COR-L47 (cell line): ENCODE data around the gene BHLHE23.

Experiments
- DNase-seq: peaks from one replicate; lab custom pipeline; 2025; lab: John Stamatoyannopoulos, UW

The BHLHE23 gene

DNA sequence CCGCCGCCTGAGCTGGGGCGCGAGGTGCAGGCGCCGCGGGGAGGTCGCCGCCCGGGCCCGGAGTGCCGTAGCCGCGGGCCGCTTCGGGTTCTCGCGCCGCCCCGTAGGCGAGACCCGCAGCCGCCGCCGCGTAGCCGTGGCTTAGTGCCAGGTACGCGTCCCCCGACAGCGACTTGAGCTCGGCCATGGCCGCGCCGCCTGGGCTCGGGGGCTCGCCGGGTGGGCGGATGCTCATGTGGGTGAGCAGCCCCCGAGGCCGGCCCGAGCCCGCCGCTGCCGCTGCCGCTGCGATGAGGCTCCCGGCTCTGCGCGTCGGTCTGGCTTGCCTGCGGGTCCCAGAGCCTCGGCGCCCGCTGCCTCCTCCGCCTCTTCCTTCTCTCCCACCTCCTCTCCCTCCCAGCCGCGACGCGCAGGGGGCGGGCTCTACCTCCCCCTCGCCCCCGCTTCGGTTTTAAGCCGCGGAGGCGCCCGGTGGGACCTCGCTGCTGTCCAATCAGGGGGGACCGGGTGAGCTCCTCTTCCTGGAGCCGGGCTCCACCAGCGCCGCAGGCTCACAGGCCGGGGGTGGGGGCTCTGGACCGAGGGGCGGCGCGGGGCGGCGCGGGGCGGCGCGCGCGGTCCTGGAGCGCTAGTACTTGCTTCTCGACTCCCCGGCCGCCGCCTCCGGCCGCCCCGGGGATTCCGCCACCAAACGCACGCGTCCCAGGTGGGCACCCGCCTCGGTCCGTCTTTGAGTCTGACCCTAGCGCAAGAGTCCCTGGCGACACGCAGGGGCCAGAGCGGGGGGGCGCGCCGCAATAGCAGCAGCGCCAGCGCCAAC is at the start of gene BHLHE23:
Gene BHLHE23, minus strand, starts transcription at position 425 of the 820 bp plus-strand sequence. Its CDS starts 190 bp downstream, at position 235.
- DNase-seq = peak; percentile 30

DNA sequence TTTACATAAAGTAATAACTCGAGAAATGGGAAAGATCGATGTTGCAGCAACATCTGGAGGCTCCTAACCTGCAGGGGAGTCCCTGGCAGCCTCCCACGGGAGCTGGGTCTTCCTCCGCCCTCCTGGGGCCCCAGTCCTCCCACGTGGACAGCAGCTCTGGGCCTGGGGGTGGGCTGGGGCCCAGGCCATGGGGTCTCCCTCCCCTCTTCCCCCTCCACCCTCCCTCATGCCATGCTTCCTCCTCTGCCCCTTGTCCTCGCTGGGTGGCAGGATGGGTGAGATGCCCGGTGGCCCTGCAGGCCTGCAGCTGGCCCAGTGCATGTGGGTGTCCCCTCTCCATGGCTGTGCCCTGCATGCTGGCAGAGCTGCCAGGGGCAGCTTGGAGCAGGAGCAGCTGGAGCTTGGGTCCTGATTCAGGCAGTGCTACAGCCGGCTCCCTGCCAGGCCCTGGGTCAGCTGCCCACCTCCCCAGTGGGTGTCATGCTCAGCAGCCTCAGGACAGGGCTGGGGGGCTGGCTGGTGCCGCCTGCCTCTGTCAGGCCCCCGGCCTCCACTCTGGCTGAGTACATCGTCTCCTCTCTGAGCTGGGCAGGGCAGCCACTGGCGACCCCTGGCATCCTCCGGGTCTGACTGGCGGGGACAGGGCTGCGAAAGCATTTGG is 48.9 kb upstream of the BHLHE23 start:
- no peak for DNase-seq

DNA sequence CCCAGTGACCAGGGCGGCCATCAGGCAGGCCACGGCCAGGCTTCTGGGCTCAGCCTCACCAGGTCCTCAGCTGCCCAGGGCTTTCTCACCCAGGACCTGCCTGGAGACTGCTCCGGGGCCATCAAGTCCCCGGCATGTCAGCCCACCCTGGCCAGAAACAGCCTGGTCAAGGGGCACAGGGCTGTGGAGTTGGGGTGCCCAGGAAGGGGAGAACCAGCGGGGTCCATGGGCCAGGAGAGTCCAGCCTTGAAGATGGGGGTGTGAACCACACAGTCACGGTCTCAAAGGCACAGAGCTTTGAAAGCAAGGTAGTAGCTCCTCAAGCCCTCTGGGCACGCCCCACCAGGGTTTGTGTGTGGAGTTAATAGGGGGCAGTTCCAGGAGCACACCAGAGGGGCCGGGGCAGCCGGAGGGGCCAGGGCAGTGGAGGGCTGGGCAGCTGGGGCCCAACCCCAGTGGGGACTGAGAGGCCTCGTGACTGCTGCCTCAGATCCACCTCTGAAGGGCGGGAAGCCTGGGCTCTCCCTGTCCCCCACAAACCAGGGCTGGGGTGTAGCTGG is 48.0 kb upstream of the BHLHE23 start:
- DNase-seq = no peak

DNA sequence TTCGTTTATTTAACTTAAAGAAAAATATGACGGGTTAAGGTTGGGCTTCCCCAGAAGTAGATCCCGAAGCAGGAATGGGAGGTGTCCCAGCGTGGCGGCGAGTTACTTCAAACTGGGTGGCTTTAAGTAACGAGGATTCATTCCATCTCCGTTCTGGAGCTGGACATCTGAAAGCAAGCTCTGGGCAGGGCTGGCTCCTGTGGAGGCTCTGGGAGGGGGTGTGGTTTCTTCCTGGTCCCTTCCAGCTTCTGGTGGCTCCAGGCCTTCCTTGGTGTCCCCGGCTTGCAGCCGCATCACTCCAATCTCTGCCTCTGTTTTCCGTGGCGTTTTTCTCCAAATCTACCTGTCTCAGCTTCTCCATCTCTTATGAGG is 47.3 kb upstream of the BHLHE23 start:
- no peak for DNase-seq

DNA sequence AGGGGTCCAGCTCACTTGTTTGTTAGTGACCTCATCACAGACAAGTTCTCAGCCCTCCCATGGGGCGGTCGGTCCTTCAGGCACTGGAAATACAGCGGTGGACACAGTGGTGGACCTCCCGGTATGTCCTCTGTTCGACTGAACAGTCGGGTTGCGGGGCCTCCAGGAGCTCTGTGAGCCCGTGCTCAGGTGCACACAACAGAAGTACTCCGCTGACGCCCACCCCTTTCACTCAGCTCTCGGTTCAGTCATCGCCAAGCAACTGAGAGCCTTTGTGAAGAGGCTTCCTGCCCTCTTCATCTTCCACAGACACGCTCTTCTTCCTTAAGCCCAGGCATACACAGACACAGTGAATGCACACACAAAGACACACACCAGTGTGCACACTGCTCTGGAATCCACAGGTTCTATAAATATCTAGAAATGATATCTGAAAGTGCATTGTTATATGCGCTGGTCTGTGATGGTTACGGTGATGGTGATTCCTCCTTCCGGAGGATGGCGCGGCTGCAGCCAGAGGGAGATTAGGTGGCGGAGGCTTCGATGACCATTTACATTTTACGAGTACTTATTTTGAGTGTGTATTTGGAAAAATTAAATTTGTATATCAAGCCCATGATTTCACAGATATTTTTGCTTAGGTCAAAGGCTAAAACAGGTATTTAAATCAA is 46.8 kb upstream of the BHLHE23 start:
- no peak for DNase-seq

DNA sequence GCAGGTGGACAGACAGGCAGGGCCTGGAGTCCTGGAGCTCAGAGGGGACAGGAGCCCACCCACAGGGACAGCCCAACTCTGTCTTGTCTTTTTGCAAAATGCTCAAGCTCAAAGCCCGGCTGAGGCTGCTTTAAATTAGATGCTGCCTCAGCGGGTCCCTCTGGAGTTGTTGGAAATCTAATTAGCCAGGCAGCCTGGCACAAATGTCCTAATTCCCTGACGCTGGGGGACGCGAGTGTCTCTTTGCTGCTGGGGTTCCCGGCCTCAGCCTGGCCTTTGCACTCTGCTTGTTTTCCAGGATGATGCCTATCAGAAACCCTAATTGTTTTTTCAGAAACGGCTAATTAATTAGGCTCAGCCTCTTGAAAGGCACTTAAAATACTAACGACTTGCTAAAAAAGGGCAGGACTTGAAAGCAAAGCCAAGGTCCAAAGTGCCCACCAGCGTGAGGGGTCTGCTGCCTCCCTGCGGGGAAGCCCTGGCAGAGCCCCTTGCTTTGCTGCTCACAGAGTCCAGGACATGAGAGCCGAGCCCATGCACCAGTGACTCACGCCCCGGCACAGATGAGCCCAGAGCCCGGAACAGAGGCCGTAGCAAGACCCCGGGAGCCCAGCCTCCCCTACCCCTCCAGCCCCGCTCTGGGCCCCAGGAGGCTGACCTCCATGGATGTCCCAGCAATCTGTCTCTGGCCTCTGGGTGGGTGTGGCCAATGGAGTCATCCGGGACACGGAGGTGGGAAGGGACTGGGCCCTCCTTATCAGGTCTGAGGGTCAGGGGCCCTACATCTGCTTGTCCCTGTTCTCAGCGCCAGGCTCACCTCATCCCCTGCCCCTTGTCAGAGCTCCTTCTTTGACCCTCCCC is 46.0 kb upstream of the BHLHE23 start:
- DNase-seq = no peak

DNA sequence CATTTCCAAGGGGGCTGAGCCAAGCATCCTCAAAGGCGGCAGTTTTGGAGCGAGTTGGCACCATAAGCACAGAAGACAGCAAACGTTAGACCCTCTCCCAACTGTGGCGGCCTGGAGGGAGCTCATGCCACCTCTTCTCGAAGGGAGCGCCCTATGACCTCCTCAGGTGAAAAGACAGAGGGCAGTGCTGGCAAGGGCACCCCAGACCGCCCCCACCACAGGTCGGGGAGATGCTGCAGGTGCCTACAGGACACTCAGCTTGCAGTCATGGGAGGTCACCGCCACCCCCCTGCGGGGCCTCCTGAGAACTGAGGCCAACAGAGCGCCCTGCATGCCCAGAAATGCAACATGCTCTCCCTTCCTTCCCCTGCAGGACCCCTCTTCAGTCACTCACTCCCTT is 45.1 kb upstream of the BHLHE23 start:
- no peak for DNase-seq

DNA sequence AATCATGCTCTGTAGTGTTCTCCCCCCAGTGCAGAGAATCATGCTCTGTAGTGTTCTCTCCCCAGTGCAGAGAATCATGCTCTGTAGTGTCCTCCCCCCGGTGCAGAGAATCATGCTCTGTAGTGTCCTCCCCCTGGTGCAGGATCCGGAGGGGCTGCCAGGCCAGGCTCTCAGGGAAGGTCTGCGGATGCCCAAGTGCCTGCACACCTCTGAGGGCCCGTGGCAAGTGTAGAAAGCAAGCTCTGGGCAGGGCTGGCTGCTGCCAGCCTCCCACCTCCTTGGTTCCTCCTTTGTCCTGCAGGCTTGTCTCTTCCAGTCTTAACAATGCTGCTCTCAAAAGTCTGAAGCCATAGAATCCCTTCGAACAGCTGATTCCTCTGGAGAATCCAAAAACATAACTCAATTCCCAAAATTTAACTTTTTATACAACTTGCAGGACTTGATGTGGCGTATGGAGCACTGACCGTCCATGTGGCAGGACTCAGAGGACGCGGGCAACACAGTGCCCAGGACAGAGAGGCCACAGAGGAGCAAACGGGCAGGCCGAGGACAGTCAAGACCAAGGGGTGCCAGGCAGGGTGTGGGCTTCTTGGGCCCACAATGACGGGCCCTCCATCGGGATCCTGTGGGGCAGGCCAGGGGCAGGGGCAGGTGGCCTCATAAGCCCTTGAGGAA is 44.6 kb upstream of the BHLHE23 start:
- no peak for DNase-seq

DNA sequence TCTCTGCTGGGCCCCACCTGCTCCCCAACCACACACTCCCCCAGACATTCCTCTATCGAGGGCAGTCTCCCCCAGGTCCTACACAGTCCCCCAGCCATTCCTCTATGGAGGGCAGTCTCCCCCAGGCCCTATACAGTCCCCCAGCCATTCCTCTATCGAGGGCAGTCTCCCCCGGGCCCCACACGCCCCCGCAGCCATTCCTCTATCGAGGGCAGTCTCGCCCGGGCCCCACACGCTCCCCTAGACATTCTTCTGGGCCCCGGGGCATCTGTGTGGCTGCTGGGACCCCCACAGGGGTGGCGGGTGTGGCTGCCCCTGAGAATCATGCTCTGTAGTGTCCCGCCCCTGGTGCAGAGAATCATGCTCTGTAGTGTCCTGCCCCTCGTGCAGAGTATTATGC is 43.6 kb upstream of the BHLHE23 start:
- DNase-seq = no peak

DNA sequence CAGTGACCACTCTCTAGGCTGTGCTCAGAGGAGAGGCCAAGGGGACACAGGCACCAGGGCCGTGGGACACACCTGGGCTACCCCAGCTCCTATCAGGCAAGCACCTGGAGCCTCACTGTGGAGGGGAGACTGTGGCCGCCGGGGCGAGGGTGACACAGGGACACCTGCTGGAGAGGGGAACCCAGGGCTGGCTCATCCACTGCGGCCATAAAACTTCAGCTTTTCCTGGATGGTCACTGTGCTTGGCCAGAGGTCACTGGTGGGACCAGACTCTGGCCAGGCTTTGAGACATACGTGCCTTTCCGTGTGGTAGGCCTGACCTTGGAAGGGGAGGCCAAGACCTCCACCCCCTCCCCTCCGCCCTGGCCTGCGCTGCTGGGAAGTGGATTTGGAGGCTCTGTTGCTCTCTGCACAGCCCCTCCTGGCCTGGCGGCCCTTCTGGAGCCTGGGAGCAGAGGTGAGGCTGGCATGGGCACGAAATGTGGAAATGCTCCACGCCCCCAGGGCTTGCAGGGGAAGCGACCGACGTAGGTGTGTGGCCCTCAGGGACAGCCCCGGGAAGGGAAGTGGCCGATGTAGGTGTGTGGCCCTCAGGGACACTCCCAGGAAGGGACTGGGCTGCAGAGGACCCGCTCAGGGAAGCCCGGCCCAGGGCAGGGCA is 42.9 kb upstream of the BHLHE23 start:
- DNase-seq = no peak

DNA sequence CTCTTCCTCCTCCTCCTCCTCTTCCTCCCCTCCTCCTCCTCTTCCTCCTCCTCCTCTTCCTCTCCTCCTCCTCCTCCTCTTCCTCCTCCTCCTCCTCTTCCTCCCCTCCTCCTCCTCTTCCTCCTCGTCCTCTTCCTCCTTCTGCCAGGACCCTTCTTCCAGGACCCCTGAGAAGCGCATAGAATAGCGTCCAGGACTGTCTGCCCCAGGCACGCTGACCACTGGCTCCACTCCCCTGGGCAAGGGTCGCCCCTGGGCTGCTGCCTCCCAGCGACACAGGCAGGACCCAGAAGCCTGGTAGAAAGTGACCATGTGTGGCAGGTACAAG is 42.4 kb upstream of the BHLHE23 start:
- DNase-seq = no peak

DNA sequence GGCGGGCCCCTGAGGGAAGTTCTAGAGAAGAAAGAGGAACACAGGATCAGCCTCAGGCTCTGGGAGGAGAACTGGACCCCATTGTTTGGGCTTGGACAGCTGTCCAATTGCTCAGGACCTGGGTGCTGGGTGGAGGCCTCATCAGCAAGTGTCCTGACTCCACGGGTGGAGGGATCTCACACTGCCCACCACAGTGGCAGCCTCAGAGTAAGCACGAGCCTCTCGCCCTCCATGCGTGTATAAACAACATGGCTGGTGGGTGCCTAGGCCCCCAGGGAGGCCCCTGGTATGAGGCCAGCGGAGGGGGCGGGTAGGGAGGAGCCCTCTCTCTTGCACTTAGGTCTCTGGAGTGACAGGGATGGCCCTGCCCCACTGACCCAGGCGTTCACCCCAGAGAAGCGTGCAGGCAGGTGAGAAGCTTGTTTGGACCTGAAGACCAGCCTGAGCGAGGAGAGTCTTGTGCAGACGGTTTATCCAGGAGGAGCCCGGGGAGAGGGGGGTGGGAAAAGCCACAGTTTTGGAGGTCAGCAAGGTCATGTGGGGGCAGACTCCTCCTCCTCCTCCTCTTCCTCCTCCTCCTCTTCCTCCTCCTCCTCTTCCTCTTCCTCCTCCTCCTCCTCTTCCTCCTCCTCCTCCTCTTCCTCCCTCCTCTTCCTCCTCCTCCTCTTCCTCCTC is 41.9 kb upstream of the BHLHE23 start:
- DNase-seq = no peak

DNA sequence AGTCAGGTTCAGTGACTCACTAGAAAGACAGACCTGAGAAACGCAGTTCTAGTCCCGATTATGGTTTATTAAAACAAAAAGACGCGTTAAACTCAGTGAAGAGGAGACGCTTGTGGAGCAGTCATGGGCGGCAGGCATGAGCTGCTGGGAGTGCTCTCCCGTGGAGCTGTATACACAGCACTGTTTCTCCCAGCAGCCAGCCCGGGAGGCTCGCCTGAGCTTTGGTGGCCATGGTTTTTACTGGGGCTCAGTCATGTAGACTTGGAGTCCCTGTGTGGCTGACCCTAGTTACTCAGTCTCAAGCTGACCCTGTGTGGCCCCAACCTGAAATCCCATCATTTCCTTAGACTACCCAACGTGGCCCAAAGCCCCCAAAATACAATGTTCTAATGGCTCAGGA is 41.2 kb upstream of the BHLHE23 start:
- DNase-seq = no peak

DNA sequence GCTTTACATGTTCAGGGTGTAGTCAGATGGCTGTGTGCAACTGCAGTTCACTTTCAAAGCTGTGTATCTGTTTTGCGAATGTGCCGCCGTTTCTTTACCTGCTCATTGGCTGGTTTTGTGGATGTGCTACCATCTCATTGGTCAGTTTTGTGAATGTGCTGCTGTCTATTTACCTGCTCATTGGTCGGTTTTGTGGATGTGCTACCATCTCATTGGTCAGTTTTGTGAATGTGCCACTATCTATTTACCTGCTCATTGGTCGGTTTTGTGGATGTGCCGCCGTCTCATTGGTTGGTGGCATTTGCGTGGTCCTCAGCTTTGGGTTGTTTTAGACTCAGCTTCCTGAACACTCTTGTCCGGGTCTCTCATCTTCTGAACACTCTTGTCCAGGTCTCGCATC is 40.5 kb upstream of the BHLHE23 start:
- DNase-seq = no peak

DNA sequence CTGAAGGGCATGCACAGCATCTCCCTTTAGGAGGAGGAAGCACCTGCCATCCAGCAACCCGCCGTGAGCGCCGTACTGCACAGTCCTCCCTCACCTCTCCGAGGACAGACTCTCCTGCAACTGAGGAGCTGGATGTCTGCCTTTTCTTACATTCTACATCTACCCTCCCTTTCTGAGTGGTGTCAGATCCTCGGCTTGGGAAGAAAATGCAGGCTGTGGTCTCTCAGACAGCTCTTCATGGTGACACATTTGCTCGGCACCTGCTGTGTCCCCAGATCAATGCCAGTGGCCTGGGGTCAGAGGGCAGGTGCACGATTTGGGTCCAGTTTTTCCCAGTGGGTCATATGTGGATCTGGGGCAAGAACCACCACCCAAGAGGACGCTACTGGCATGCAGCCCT is 40.1 kb upstream of the BHLHE23 start:
- no peak for DNase-seq

DNA sequence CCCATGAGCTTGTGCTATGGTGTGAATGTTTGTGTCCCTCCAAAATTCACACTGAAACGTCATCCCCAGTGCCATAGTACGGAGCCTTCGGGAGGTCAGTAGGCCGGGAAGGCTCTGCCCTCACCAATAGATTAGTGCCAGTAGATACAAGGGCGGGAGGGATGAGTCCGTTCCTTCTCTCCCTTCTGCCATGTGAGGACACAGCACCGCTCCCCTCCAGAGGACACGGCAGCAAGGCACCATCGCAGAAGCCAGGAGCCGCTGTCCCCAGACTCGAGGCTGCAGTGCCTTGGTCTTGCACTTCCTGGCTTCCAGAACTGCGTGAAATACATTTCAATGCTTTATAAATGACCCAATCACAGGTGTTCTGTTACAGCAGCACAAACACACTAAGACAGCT is 39.2 kb upstream of the BHLHE23 start:
- no peak for DNase-seq

DNA sequence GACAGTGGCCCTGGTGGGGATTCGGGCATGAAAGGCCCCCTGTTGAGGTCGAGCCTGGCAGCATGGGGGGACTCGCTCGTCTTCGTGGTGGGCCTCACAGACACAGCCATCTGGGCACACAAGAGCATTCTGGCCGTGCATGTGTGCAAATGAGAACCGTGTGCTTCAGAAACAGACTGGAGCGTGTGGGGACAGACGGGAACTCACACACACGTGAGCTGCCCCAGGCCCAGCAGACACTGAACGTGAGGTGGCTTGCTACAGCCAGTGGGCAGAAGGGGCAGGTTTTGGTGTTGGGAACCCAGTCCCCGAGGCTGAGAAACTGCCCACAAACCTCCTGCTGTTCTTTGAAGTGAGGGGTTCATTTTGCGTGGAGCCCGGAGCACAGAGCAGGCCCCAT is 38.6 kb upstream of the BHLHE23 start:
- no peak for DNase-seq

DNA sequence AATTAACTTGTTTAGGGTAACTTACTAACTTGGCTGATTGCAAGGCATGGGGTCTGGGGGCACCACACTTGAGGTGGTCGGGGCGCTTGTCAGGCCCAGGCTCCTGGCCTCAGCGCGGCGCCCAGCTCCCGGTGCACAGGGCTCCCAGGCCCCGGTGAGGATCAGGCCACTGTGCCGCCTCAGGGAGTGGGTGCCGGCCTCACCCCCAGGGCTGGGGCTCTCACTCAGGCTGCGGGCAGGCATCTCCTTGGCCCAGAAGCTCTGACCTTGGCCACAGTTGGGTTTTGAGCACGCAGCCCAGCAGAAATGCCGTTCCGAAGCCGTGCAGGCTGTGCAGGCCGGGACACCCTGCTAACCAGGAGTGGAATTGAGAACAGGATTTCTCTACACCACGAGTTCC is 37.8 kb upstream of the BHLHE23 start:
- DNase-seq = no peak

DNA sequence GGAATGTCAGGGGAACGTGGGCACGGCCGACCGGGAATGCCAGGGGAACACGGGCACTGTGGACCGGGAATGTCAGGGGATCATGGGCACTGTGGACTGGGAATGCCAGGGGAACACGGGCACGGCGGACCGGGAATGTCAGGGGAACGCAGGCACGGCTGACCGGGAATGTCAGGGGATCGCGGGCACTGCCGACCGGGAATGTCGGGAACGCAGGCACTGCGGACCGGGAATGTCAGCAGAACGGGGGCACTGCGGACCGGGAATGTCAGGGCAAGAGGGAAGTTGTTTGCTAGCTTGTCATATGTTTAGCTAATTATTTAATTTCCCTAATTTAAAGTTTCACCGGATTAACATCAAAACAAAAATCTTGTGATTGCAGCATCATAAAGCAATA is 37.4 kb upstream of the BHLHE23 start:
- DNase-seq = no peak
